ENCODE measurements around the gene ADARB1.

Gene ADARB1

GRCh38 chr21:45075596-45076244 lies 1.3 kb downstream of the ADARB1 start:
- DNase-seq (ENCODE audit: low read depth) = no peak

- DNase-seq (ENCODE audit: low read depth) = no peak
These were observed 1.9 kb downstream of the ADARB1 start for GRCh38 chr21:45076245-45076711.

- no peak for DNase-seq (ENCODE audit: low read depth)
These were observed 4.0 kb downstream of the ADARB1 start for GRCh38 chr21:45078371-45078770.

- DNase-seq (ENCODE audit: low read depth) = no peak
These were observed 4.5 kb downstream of the ADARB1 start for GRCh38 chr21:45078877-45079281.

- no peak for DNase-seq (ENCODE audit: low read depth)
These were observed 5.0 kb downstream of the ADARB1 start for GRCh38 chr21:45079351-45079750.

- no peak for DNase-seq (ENCODE audit: low read depth)
These were observed 5.9 kb downstream of the ADARB1 start for GRCh38 chr21:45080232-45080631.

GRCh38 chr21:45080639-45081414 lies 6.4 kb downstream of the ADARB1 start:
- DNase-seq (ENCODE audit: low read depth) = no peak

- DNase-seq (ENCODE audit: low read depth) = no peak
These were observed 7.3 kb downstream of the ADARB1 start for GRCh38 chr21:45081636-45082035.

- DNase-seq (ENCODE audit: low read depth) = no peak
These were observed 8.4 kb downstream of the ADARB1 start for GRCh38 chr21:45082736-45083135.

GRCh38 chr21:45084121-45084520 lies 9.7 kb downstream of the ADARB1 start:
- no peak for DNase-seq (ENCODE audit: low read depth)

- DNase-seq (ENCODE audit: low read depth) = no peak
These were observed 10.6 kb downstream of the ADARB1 start for GRCh38 chr21:45084881-45085536.

- no peak for DNase-seq (ENCODE audit: low read depth)
These were observed 11.3 kb downstream of the ADARB1 start for GRCh38 chr21:45085700-45086099.

GRCh38 chr21:45086337-45086958 lies 12.1 kb downstream of the ADARB1 start:
- DNase-seq (ENCODE audit: low read depth) = no peak

- no peak for DNase-seq (ENCODE audit: low read depth)
These were observed 12.8 kb downstream of the ADARB1 start for GRCh38 chr21:45087022-45087823.

GRCh38 chr21:45088116-45088515 lies 13.7 kb downstream of the ADARB1 start:
- no peak for DNase-seq (ENCODE audit: low read depth)

GRCh38 chr21:45088729-45089128 lies 14.3 kb downstream of the ADARB1 start:
- no peak for DNase-seq (ENCODE audit: low read depth)

- no peak for DNase-seq (ENCODE audit: low read depth)
These were observed 15.6 kb downstream of the ADARB1 start for GRCh38 chr21:45089964-45090363.

- DNase-seq (ENCODE audit: low read depth) = no peak
These were observed 16.6 kb downstream of the ADARB1 start for GRCh38 chr21:45090966-45091365.

- DNase-seq (ENCODE audit: low read depth) = no peak
These were observed 17.4 kb downstream of the ADARB1 start for GRCh38 chr21:45091550-45092322.

GRCh38 chr21:45093035-45093532 lies 18.7 kb downstream of the ADARB1 start:
- DNase-seq (ENCODE audit: low read depth) = no peak

- no peak for DNase-seq (ENCODE audit: low read depth)
These were observed 20.0 kb downstream of the ADARB1 start for GRCh38 chr21:45094412-45094811.
